Activated T-cell treated with anti-CD3 and anti-CD28 coated beads, Interleukin-2, amount 50 U/mL, for 24 hours (primary cell): ENCODE measurements around the gene TTC38.
A peak's percentile ranks its signal among the peaks of the same experiment; 100 is the strongest.
"Not testable (repeated sequence)": the region's sequence is repeated elsewhere in the genome, so short reads cannot be mapped to it uniquely, and the experiment has no call there.

Experiments used
- DNase-seq: peaks from one replicate; pipeline ENCODE4 v3.0.0-alpha.2; 2020
- H3K27ac Mint-ChIP-seq: 2 replicates; pipeline ENCODE4 v1.8.0; 2020; ENCODE audit warnings: mild to moderate bottlenecking, mixed read lengths
- H3K27me3 Mint-ChIP-seq: 2 replicates; pipeline ENCODE4 v1.8.0; 2020; ENCODE audit warnings: mixed read lengths
- H3K36me3 Mint-ChIP-seq: 2 replicates; pipeline ENCODE4 v1.8.0; 2020; ENCODE audit warnings: low read depth, mixed read lengths
- H3K4me1 Mint-ChIP-seq: 2 replicates; pipeline ENCODE4 v1.8.0; 2020; ENCODE audit warnings: low read depth, mixed read lengths
- H3K4me3 Mint-ChIP-seq: 2 replicates; pipeline ENCODE4 v1.8.0; 2020; ENCODE audit warnings: mild to moderate bottlenecking, moderate library complexity, mixed read lengths
- H3K9me3 Mint-ChIP-seq: 2 replicates; pipeline ENCODE4 v1.8.0; 2020; ENCODE audit warnings: mixed read lengths

The TTC38 gene

GRCh38 chr22:46256358-46256958 is 11.3 kb upstream of the TTC38 start:
- H3K4me1 Mint-ChIP-seq: peaks cover 22% of the 10 kb centered on the region
- H3K9me3 Mint-ChIP-seq: peaks cover 3% of the 10 kb centered on the region
- no peak for DNase-seq
- no peak overlapping the region for H3K27ac Mint-ChIP-seq
- H3K36me3 Mint-ChIP-seq: peaks cover 4% of the 10 kb centered on the region
- peaks cover 40% of the 10 kb centered on the region for H3K27me3 Mint-ChIP-seq
- H3K4me3 Mint-ChIP-seq: no peak overlapping the region

DNA sequence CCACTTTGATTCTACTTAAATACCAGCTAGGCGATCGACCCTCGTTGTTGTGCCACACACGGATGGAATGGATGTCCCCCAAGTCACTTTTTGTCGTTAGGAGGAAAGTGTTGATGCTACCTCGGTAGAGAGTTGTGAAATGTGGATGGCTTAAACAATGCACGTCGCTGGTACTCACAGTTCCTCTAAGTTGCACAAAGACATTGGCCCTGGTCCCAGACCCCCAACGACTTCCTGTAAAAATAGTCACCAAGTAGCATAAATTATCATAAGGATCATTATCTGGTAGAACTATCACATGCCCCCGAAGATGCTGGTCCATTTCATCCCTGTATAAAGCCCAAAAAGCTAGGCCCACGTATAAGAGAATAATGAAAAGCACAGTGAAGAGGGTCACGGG is 8.4 kb upstream of the TTC38 start:
- peaks cover 64% of the 10 kb centered on the region for H3K27me3 Mint-ChIP-seq
- peaks cover under 1% of the 10 kb centered on the region for H3K36me3 Mint-ChIP-seq
- H3K27ac Mint-ChIP-seq: no peak overlapping the region
- H3K4me3 Mint-ChIP-seq: no peak overlapping the region
- peaks cover 8% of the 10 kb centered on the region for H3K4me1 Mint-ChIP-seq
- peaks cover 3% of the 10 kb centered on the region for H3K9me3 Mint-ChIP-seq
- DNase-seq: no peak

DNA sequence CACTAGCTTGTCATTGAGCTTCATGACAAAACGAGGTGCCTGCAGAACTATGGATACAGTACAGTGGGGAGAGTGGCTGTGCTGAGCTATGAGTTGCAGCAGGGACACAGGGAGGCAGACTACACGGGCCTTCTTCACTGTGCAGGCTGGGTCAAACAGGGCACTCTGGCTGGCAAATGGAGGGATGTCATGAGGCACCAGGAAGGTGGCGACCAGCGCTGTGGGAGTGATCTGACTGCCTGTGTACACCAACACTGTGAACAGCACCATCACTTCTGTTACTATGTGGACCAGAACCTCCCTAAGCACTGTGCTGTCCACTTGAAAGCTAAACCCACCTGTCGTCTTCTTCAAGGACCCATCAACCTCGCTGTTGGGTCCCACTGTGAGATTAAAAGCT is 7.8 kb upstream of the TTC38 start:
- H3K9me3 Mint-ChIP-seq: peaks cover 3% of the 10 kb centered on the region
- peak; percentile 7 for DNase-seq
- no peak overlapping the region for H3K4me3 Mint-ChIP-seq
- H3K4me1 Mint-ChIP-seq: peaks cover 5% of the 10 kb centered on the region
- H3K27me3 Mint-ChIP-seq: peaks cover 71% of the 10 kb centered on the region
- H3K27ac Mint-ChIP-seq: no peak overlapping the region
- H3K36me3 Mint-ChIP-seq: no peaks in the 10 kb centered on the region

GRCh38 chr22:46262449-46263215 is 5.2 kb upstream of the TTC38 start:
- no peak overlapping the region for H3K4me3 Mint-ChIP-seq
- peaks cover 4% of the 10 kb centered on the region for H3K36me3 Mint-ChIP-seq
- peaks cover 91% of the 10 kb centered on the region for H3K27me3 Mint-ChIP-seq
- peaks cover 8% of the 10 kb centered on the region for H3K9me3 Mint-ChIP-seq
- DNase-seq: peak; percentile 50
- H3K27ac Mint-ChIP-seq: no peak overlapping the region
- H3K4me1 Mint-ChIP-seq: peaks cover 11% of the 10 kb centered on the region

- Mint-ChIP-seq H3K36me3 (peaks cover 5% of the 10 kb centered on the region), H3K27ac (no peak within 1 kb of the TSS), H3K4me3 (no peak within 1 kb of the TSS), H3K4me1 (peaks cover 13% of the 10 kb centered on the region), H3K9me3 (peaks cover 7% of the 10 kb centered on the region), H3K27me3 (peaks cover 85% of the 10 kb centered on the region)
- no peak for DNase-seq
Observed at GRCh38 chr22:46263216-46263590, 4.6 kb upstream of the TTC38 start, which contains the start of gene PKDREJ. PKDREJ (minus strand) TSS chr22:46263343; CDS start chr22:46263322, 21 bp downstream.

DNA sequence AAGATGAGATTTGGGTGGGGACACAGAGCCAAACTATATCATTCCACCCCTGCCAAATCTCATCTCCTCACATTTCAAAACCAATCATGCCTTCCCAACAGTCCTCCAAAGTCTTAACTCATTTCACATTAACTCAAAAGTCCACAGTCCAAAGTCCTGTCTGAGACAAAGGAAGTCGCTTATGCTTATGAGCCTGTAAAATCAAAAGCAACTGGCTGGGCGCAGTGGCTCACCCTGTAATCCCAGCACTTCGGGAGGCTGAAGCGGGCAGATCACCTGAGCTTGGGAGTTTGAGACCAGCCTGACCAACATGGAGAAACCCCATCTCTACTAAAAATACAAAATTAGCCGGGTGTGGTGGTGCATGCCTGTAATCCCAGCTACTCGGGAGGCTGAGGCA is 3.3 kb upstream of the TTC38 start:
- H3K4me3 Mint-ChIP-seq: not testable (repeated sequence)

GRCh38 chr22:46265627-46266026 is 2.2 kb upstream of the TTC38 start:
- Mint-ChIP-seq H3K27me3 (peaks cover 61% of the 10 kb centered on the region), H3K4me1 (peaks cover 27% of the 10 kb centered on the region)
- H3K9me3 Mint-ChIP-seq, H3K4me3 Mint-ChIP-seq, DNase-seq, H3K36me3 Mint-ChIP-seq, H3K27ac Mint-ChIP-seq: not testable (repeated sequence)

More for the DNA sequence above, 3.3 kb upstream of the TTC38 start:
- H3K9me3 Mint-ChIP-seq, DNase-seq, H3K27ac Mint-ChIP-seq, H3K36me3 Mint-ChIP-seq: not testable (repeated sequence)
- Mint-ChIP-seq H3K27me3 (peaks cover 72% of the 10 kb centered on the region), H3K4me1 (peaks cover 22% of the 10 kb centered on the region)

DNA sequence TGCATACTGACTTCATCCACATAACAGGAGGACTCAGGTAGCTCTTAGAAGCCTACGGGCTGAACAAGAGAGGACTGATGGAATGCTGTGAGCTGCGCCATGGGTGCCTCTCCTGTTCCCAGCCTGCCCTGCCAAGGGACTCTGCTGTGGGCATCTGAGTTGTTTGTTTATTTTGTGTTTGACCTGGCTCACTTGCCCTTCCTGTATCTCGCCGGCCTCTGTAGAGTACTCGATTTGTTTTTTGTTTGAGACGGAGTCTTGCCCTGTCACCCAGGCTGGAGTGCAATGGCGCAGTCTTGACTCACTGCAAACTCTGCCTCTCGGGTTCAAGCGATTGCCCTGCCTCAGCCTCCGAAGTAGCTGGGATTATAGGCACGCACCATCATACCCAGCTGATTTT is 1.8 kb downstream of the TTC38 start:
- Mint-ChIP-seq H3K27ac (peak overlapping the region; percentile 59), H3K9me3 (peaks cover 5% of the 10 kb centered on the region), H3K27me3 (peaks cover 26% of the 10 kb centered on the region), H3K36me3 (peaks cover 13% of the 10 kb centered on the region), H3K4me1 (peaks cover 22% of the 10 kb centered on the region), H3K4me3 (peak overlapping the region; percentile 30)
- no peak for DNase-seq

DNA sequence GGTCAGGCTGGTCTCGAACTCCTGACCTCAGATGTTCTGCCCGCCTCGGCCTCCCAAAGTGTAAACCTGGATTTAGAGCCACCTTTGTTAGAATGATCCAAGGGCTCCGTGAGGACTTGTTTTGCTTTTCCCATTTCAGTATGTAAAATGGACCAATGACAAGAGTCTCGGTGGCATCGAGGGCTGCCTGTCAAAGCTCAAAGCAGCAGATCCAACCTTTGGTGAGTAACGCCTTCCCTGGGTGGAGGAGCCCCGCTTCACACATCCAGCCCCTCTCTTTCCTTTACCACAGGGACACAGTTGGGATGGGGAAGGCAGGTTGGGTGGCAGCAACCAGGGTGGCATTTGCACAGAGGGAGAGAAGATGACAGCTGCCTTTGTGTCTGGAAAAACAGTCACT is 4.4 kb downstream of the TTC38 start:
- Mint-ChIP-seq H3K27me3 (peaks cover 4% of the 10 kb centered on the region), H3K36me3 (peaks cover 31% of the 10 kb centered on the region), H3K4me3 (no peak overlapping the region), H3K27ac (no peak overlapping the region), H3K4me1 (peaks cover 20% of the 10 kb centered on the region), H3K9me3 (no peaks in the 10 kb centered on the region)
- no peak for DNase-seq

GRCh38 chr22:46272762-46273431 is 5.1 kb downstream of the TTC38 start:
- H3K4me3 Mint-ChIP-seq: no peak overlapping the region
- no peak for DNase-seq
- no peak overlapping the region for H3K27ac Mint-ChIP-seq
- peaks cover 15% of the 10 kb centered on the region for H3K4me1 Mint-ChIP-seq
- peaks cover 28% of the 10 kb centered on the region for H3K36me3 Mint-ChIP-seq
- H3K27me3 Mint-ChIP-seq: no peaks in the 10 kb centered on the region
- H3K9me3 Mint-ChIP-seq: no peaks in the 10 kb centered on the region

- no peak for DNase-seq
- H3K4me1 Mint-ChIP-seq: peaks cover 12% of the 10 kb centered on the region
- H3K9me3 Mint-ChIP-seq: no peaks in the 10 kb centered on the region
- H3K4me3 Mint-ChIP-seq: no peak overlapping the region
- no peaks in the 10 kb centered on the region for H3K27me3 Mint-ChIP-seq
- no peak overlapping the region for H3K27ac Mint-ChIP-seq
- H3K36me3 Mint-ChIP-seq: peaks cover 35% of the 10 kb centered on the region
Observed at GRCh38 chr22:46273432-46274148, 5.8 kb downstream of the TTC38 start.

DNA sequence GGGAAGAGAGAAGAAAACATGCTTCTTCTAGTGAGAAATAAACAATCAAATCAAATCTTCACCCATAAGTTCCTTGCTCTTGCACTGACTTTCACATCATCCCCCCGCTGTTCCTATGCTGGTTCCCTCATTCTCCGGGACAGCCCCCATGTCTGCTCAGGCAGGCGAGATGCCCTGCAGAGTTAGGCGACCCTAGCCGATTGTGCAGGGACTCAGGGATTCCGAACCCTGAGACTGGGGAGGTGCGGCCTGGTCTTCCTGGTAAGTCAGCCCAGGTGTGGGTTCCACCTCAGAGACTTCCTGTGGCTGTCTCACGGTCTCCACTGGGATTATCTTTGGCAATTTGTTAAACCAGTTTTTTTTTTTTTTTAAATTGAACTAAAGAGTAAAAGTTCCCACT is 6.6 kb downstream of the TTC38 start:
- Mint-ChIP-seq H3K27ac (no peak overlapping the region), H3K4me1 (peaks cover 7% of the 10 kb centered on the region), H3K27me3 (no peaks in the 10 kb centered on the region), H3K4me3 (no peak overlapping the region), H3K9me3 (no peaks in the 10 kb centered on the region), H3K36me3 (peaks cover 38% of the 10 kb centered on the region)
- no peak for DNase-seq

GRCh38 chr22:46275455-46276122 is 7.8 kb downstream of the TTC38 start:
- H3K4me1 Mint-ChIP-seq: no peaks in the 10 kb centered on the region
- peaks cover 38% of the 10 kb centered on the region for H3K36me3 Mint-ChIP-seq
- H3K27ac Mint-ChIP-seq: no peak overlapping the region
- no peaks in the 10 kb centered on the region for H3K9me3 Mint-ChIP-seq
- H3K27me3 Mint-ChIP-seq: no peaks in the 10 kb centered on the region
- DNase-seq: no peak
- H3K4me3 Mint-ChIP-seq: no peak overlapping the region

- no peak for DNase-seq
- Mint-ChIP-seq H3K27ac (no peak overlapping the region), H3K9me3 (no peaks in the 10 kb centered on the region), H3K4me1 (no peaks in the 10 kb centered on the region), H3K27me3 (no peaks in the 10 kb centered on the region), H3K36me3 (peaks cover 44% of the 10 kb centered on the region), H3K4me3 (no peak overlapping the region)
Observed at GRCh38 chr22:46276563-46276962, 8.8 kb downstream of the TTC38 start.
